ENCODE data around the gene NUBPL.
A peak's percentile ranks its signal among the peaks of the same experiment; 100 is the strongest.
"Not testable (repeated sequence)": the region's sequence is repeated elsewhere in the genome, so short reads cannot be mapped to it uniquely, and the experiment has no call there.

The NUBPL gene

GRCh38 chr14:31751047-31751446 is 189.8 kb downstream of the NUBPL start:
- not testable (repeated sequence) for DNase-seq

GRCh38 chr14:31752867-31753661 is 191.9 kb downstream of the NUBPL start:
- DNase-seq, result no peak

- DNase-seq, result no peak
Observed at GRCh38 chr14:31758941-31759340, 197.7 kb downstream of the NUBPL start.

- DNase-seq, result no peak
Observed at GRCh38 chr14:31760277-31760676, 199.1 kb downstream of the NUBPL start.

- no peak for DNase-seq
Observed at GRCh38 chr14:31761325-31761724, 200.1 kb downstream of the NUBPL start.

- DNase-seq, result no peak
Observed at GRCh38 chr14:31763041-31763440, 201.8 kb downstream of the NUBPL start.

GRCh38 chr14:31766315-31766892 is 205.2 kb downstream of the NUBPL start:
- no peak for DNase-seq

- DNase-seq, result no peak
Observed at GRCh38 chr14:31768355-31768754, 207.2 kb downstream of the NUBPL start.

- no peak for DNase-seq
Observed at GRCh38 chr14:31770271-31770670, 209.1 kb downstream of the NUBPL start.

- no peak for DNase-seq
Observed at GRCh38 chr14:31774567-31774966, 213.4 kb downstream of the NUBPL start.

GRCh38 chr14:31777312-31777711 is 216.1 kb downstream of the NUBPL start:
- no peak for DNase-seq

- DNase-seq, result peak; percentile 12
Observed at GRCh38 chr14:31781578-31781977, 220.4 kb downstream of the NUBPL start.

- DNase-seq, result no peak
Observed at GRCh38 chr14:31785574-31785973, 224.4 kb downstream of the NUBPL start.

- DNase-seq, result no peak
Observed at GRCh38 chr14:31787377-31787776, 226.2 kb downstream of the NUBPL start.

GRCh38 chr14:31788340-31788739 is 227.1 kb downstream of the NUBPL start:
- DNase-seq, result no peak

- no peak for DNase-seq
Observed at GRCh38 chr14:31792726-31793125, 231.5 kb downstream of the NUBPL start.

- DNase-seq, result not testable (repeated sequence)
Observed at GRCh38 chr14:31797946-31798345, 236.7 kb downstream of the NUBPL start.

GRCh38 chr14:31802838-31803237 is 241.6 kb downstream of the NUBPL start:
- DNase-seq, result no peak

- no peak for DNase-seq
Observed at GRCh38 chr14:31806249-31806648, 245.0 kb downstream of the NUBPL start.

GRCh38 chr14:31811693-31812628 is 250.8 kb downstream of the NUBPL start:
- DNase-seq, result not testable (repeated sequence)

GRCh38 chr14:31813724-31814490 is 252.7 kb downstream of the NUBPL start:
- DNase-seq, result not testable (repeated sequence)

GRCh38 chr14:31819281-31819680 is 258.1 kb downstream of the NUBPL start:
- peak; percentile 92 for DNase-seq

GRCh38 chr14:31825459-31825858 is 264.3 kb downstream of the NUBPL start:
- no peak for DNase-seq

All from NCI-H2171 treated with DMSO at 0.1 percent for 48 hours (cell line).